HEK293 (cell line): Measurements from ENCODE around the gene TCEA3.
A peak's percentile ranks its signal among the peaks of the same experiment; 100 is the strongest.

Experiments used
- CTCF ChIA-PET: fragments of 350-600 bp; formaldehyde crosslinking; extraction: SDS; loops from one replicate; lab custom pipeline; 2021; ENCODE audit warnings: antibody characterized with exemption; lab: Yijun Ruan, JAX
- POLR2A ChIA-PET: fragments of 300-600 bp; formaldehyde crosslinking; extraction: SDS; loops from one replicate; lab custom pipeline; 2020; ENCODE audit warnings: antibody characterized with exemption, inconsistent platforms; lab: Yijun Ruan, JAX
- H3K27ac ChIP-seq: fragments of 200-500 bp; sonication (Bioruptor generic); 2 replicates; pipeline ENCODE4 v1.5.1; 2014; ENCODE audit warnings: low read depth, low read length, control low read depth, inconsistent platforms; ENCODE audit errors: extremely low read depth
- H3K36me3 ChIP-seq, 2 experiments: fragments of 200-500 bp in 1 of 2; sonication (Bioruptor generic) in 1 of 2; 1 replicate in 1 of 2; 2 replicates in 1 of 2; pipeline ENCODE4 v1.5.1; 2014 to 2017; ENCODE audit warnings: inconsistent platforms in 2 of 2, low read length in 2 of 2; ENCODE audit not compliant: control insufficient read depth in 2 of 2, insufficient read depth in 1 of 2
- H3K4me1 ChIP-seq: fragments of 200-500 bp; sonication (Bioruptor generic); 2 replicates; pipeline ENCODE4 v1.5.1; 2014; ENCODE audit warnings: mild to moderate bottlenecking, low read length, inconsistent platforms; ENCODE audit not compliant: control insufficient read depth, insufficient read depth
- H3K4me3 ChIP-seq: 2 replicates; pipeline ENCODE4 v1.5.1; 2011; ENCODE audit warnings: low read depth, mild to moderate bottlenecking, control low read depth, low read length, moderate library complexity
- H3K9me3 ChIP-seq: fragments of 200-500 bp; sonication (Bioruptor generic); 2 replicates; pipeline ENCODE4 v1.5.1; 2014; ENCODE audit warnings: low read depth, low read length, inconsistent platforms; ENCODE audit not compliant: control insufficient read depth, insufficient read depth
- CTCF ChIP-seq: fragments of 450-650 bp; formaldehyde crosslinking; IDR thresholded peaks from 2 replicates; pipeline ENCODE4 v1.5.1; 2016; ENCODE audit warnings: missing biosample characterization, missing genetic modification characterization
- GLIS1 ChIP-seq: fragments of 450-650 bp; formaldehyde crosslinking; IDR thresholded peaks from 2 replicates; pipeline ENCODE4 v1.5.1; 2016; ENCODE audit warnings: missing biosample characterization, missing genetic modification characterization
- OSR2 ChIP-seq: fragments of 450-650 bp; formaldehyde crosslinking; IDR thresholded peaks from 2 replicates; pipeline ENCODE4 v1.5.1; 2016; ENCODE audit warnings: missing biosample characterization, missing genetic modification characterization
- OVOL3 ChIP-seq: fragments of 450-650 bp; formaldehyde crosslinking; IDR thresholded peaks from 2 replicates; pipeline ENCODE4 v1.5.1; 2016; ENCODE audit warnings: missing biosample characterization, missing genetic modification characterization
- PRDM6 ChIP-seq: fragments of 450-650 bp; formaldehyde crosslinking; IDR thresholded peaks from 2 replicates; pipeline ENCODE4 v1.5.1; 2017; ENCODE audit warnings: missing biosample characterization, missing genetic modification characterization
- SP2 ChIP-seq: fragments of 450-650 bp; formaldehyde crosslinking; IDR thresholded peaks from 2 replicates; pipeline ENCODE4 v1.5.1; 2016; ENCODE audit warnings: missing biosample characterization, missing genetic modification characterization
- WT1 ChIP-seq: fragments of 450-650 bp; formaldehyde crosslinking; IDR thresholded peaks from 2 replicates; pipeline ENCODE4 v1.5.1; 2016; ENCODE audit warnings: missing biosample characterization, missing genetic modification characterization
- ZBTB17 ChIP-seq: fragments of 450-650 bp; formaldehyde crosslinking; IDR thresholded peaks from 2 replicates; pipeline ENCODE4 v1.5.1; 2016; ENCODE audit warnings: missing biosample characterization, missing genetic modification characterization
- ZEB2 ChIP-seq: fragments of 450-650 bp; formaldehyde crosslinking; IDR thresholded peaks from 2 replicates; pipeline ENCODE4 v1.5.1; 2016; ENCODE audit warnings: missing biosample characterization, missing genetic modification characterization
- ZIC2 ChIP-seq: fragments of 450-650 bp; formaldehyde crosslinking; IDR thresholded peaks from 2 replicates; pipeline ENCODE4 v1.5.1; 2016; ENCODE audit warnings: missing biosample characterization, missing genetic modification characterization
- ZNF404 ChIP-seq: fragments of 450-650 bp; formaldehyde crosslinking; IDR thresholded peaks from 2 replicates; pipeline ENCODE4 v1.5.1; 2017; ENCODE audit warnings: missing biosample characterization, missing genetic modification characterization
- ZNF664 ChIP-seq: fragments of 450-650 bp; formaldehyde crosslinking; IDR thresholded peaks from 2 replicates; pipeline ENCODE4 v1.5.1; 2016; ENCODE audit warnings: missing biosample characterization, missing genetic modification characterization
- TF ChIP-seq, protein P1 (sequence below): fragments of 450-650 bp; formaldehyde crosslinking; IDR thresholded peaks from 2 replicates; pipeline ENCODE4 v1.5.1; 2016; ENCODE audit warnings: missing biosample characterization, missing genetic modification characterization

TCEA3 gene

DNA sequence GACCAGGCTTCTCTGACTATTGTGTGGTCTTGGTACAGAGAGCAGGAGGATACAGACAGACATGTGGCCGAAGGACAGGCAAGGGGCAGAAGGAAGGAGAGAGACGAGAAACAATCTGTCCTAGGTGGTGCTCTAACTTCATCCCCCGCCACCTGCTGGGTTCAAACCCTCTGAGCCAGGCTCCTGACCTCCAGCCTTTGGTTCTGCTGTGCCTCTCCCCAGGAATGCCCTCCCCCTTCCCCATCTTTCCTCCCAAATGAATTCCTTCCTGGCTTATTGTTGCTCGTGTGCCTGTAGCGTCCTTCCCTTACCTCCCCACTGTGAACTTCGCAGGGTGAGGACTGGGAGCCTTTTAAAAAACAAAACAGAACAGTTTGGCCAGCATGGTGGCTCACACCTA, 5.4 kb downstream of the TCEA3 start:
- Histone ChIP-seq H3K27ac (no peak overlapping the region), H3K4me1 (no peaks in the 10 kb centered on the region), H3K4me3 (no peak overlapping the region), H3K36me3 (no peaks in the 10 kb centered on the region), H3K9me3 (no peaks in the 10 kb centered on the region)
- POLR2A ChIA-PET = no interaction called here
- TF ChIP-seq WT1 (tag by site-specific recombination) = no peak
- no peak for TF ChIP-seq OVOL3
- no peak for TF ChIP-seq CTCF (tag by site-specific recombination)
- TF ChIP-seq, protein P1, sequence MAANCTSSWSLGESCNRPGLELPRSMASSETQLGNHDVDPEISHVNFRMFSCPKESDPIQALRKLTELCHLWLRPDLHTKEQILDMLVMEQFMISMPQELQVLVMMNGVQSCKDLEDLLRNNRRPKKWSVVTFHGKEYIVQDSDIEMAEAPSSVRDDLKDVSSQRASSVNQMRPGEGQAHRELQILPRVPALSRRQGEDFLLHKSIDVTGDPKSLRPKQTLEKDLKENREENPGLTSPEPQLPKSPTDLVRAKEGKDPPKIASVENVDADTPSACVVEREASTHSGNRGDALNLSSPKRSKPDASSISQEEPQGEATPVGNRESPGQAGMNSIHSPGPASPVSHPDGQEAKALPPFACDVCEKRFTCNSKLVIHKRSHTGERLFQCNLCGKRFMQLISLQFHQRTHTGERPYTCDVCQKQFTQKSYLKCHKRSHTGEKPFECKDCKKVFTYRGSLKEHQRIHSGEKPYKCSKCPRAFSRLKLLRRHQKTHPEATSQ = no peak
- TF ChIP-seq ZNF404 (tag by site-specific recombination) = no peak
- peak; percentile 82 for TF ChIP-seq ZIC2 (tag by site-specific recombination)
- CTCF ChIA-PET = interaction anchor here (4.1 kb wide), 1 partner anchor 15 kb away, joined by 18 read pairs; no protein-coding TSS in a partner anchor

DNA sequence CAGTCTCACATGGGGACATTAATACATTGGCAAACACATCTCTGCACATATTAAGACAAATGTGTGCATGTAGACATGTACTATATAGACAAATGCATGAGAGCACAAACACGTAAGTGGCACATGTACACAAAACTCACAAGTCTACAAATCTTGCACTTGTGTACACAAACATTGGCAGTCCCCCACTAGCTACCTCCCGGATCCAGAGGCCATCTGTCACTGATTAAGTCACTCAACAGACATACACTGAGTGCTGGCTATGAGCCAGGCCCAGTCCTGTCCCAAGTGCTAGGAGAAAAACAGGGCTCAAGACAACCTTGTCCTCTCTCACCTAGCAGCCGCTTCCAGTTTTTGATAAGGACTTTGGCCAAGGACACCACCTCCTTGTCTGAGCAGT, 7.0 kb downstream of the TCEA3 start:
- no peaks in the 10 kb centered on the region for H3K36me3 ChIP-seq
- no peak overlapping the region for H3K4me3 ChIP-seq
- POLR2A ChIA-PET = interaction anchor here (0.6 to 1.5 kb wide), 2 partner anchors 14 to 114 kb away, joined by 4 to 5 read pairs; partner anchors contain the start of gene E2F2
- no peak overlapping the region for H3K27ac ChIP-seq
- no peaks in the 10 kb centered on the region for H3K9me3 ChIP-seq
- 0 out of 2 replicates have a peak, but pooled peaks have one; percentile 25 for TF ChIP-seq OSR2 (tag by site-specific recombination)
- 0 out of 2 replicates have a peak, but pooled peaks have one; percentile 15 for TF ChIP-seq ZIC2 (tag by site-specific recombination)
- 0 out of 2 replicates have a peak, but pooled peaks have one; percentile 17 for TF ChIP-seq WT1 (tag by site-specific recombination)
- TF ChIP-seq GLIS1 (tag by site-specific recombination) = peak; percentile 92
- no peak for TF ChIP-seq PRDM6 (tag by site-specific recombination)
- TF ChIP-seq ZEB2 (tag by site-specific recombination) = no peak
- no peaks in the 10 kb centered on the region for H3K4me1 ChIP-seq
- CTCF ChIA-PET = interaction anchor here (1.4 to 2.3 kb wide), 2 partner anchors 13 to 122 kb away, joined by 6 to 10 read pairs; no protein-coding TSS in a partner anchor

DNA sequence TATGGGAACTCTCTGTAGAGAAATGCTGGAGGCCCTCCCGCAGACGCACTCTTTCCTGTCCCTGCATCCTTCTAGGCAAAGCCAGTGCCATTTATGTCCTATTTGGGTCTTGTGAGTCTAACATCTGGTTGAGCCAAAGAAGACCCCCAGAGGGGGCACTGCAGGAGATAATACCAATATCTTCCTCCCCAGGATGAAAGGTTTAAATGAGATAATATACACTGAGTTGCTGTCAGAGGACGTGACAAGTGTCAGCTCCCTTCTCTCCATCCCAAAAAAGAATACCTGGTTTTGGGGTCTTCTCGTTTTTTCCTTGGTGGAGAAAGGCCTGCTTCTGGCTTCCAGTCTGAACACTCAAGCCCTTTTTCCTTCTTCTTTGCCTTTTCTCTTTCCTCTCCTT, 7.6 kb downstream of the TCEA3 start:
- Histone ChIP-seq H3K27ac (no peak overlapping the region), H3K4me3 (no peak overlapping the region), H3K9me3 (no peaks in the 10 kb centered on the region), H3K36me3 (no peaks in the 10 kb centered on the region), H3K4me1 (no peaks in the 10 kb centered on the region; the same call in 1 of the 2 replicates)
- ChIA-PET POLR2A (interaction anchor here (0.6 to 1.5 kb wide), 2 partner anchors 13 to 99 kb away, joined by 3 to 4 read pairs; no protein-coding TSS in a partner anchor), CTCF (interaction anchor here (1.4 to 2.3 kb wide), 2 partner anchors 13 to 123 kb away, joined by 6 to 10 read pairs; no protein-coding TSS in a partner anchor)
- TF ChIP-seq ZNF664 (tag by site-specific recombination) (peak; percentile 95), ZBTB17 (tag by site-specific recombination) (no peak), SP2 (tag by site-specific recombination) (no peak)
